Activated CD4-positive, alpha-beta T cell treated with anti-CD3 and anti-CD28 coated beads for 36 hours (primary cell): ENCODE measurements around the gene MAGEB6. TPM values are rescaled to one million over a fixed set of nuclear protein-coding genes. Genes with fewer than 3 reads are reported as not detected.
"Not testable (repeated sequence)": the region's sequence is repeated elsewhere in the genome, so short reads cannot be mapped to it uniquely, and the experiment has no call there.

Experiments used
- ATAC-seq: fragments of 200-7000 bp; cut with Tn5 transposase; one replicate; pipeline ENCODE4 v1.10.0; 2021; ENCODE audit warnings: mild to moderate bottlenecking, moderate library complexity
- CTCF ChIA-PET: fragments of 350-600 bp; sonication (Branson Sonifier 250); formaldehyde crosslinking; loops from one replicate; lab custom pipeline; 2021; ENCODE audit warnings: antibody characterized with exemption; lab: Charles Lee
- POLR2A ChIA-PET: fragments of 350-600 bp; sonication (Branson Sonifier 250); formaldehyde crosslinking; loops from one replicate; lab custom pipeline; 2021; ENCODE audit warnings: antibody characterized with exemption, inconsistent platforms; lab: Charles Lee
- DNase-seq: peaks from one replicate; pipeline ENCODE4 v3.0.0-alpha.2; 2020
- H3K27ac Mint-ChIP-seq: one replicate; pipeline ENCODE4 v1.8.0; 2021; ENCODE audit warnings: mixed read lengths
- H3K27me3 Mint-ChIP-seq: one replicate; pipeline ENCODE4 v1.8.0; 2021; ENCODE audit warnings: mixed read lengths
- H3K36me3 Mint-ChIP-seq: one replicate; pipeline ENCODE4 v1.8.0; 2021; ENCODE audit warnings: low read depth, mixed read lengths
- H3K4me1 Mint-ChIP-seq: one replicate; pipeline ENCODE4 v1.8.0; 2021; ENCODE audit warnings: mixed read lengths
- H3K4me3 Mint-ChIP-seq: one replicate; pipeline ENCODE4 v1.8.0; 2021; ENCODE audit warnings: mild to moderate bottlenecking, moderate library complexity, mixed read lengths
- H3K9me3 Mint-ChIP-seq: one replicate; pipeline ENCODE4 v1.8.0; 2021; ENCODE audit warnings: low read depth, mixed read lengths
- intact Hi-C, 2 experiments: fragments of 100-400 bp; cut with DNase I in 1 of 2; cut with micrococcal nuclease in 1 of 2; formaldehyde crosslinking; loops; one replicate each; pipeline versions ENCODE4 v1.14.2 to v1.15.1; 2022 to 2024; cut with DNase I, micrococcal nuclease
- total RNA-seq, 2 experiments: library from RNA; stranded (reverse); gene quantifications; one replicate each; pipeline ENCODE4 v1.2.3, GENCODE V29; 2021

The MAGEB6 gene
- total RNA-seq = not detected

- DNase-seq = no peak
- ChIA-PET POLR2A (no interaction called here), CTCF (no interaction called here)
- Mint-ChIP-seq H3K27ac (no peak within 1 kb of the TSS), H3K9me3 (no peaks in the 10 kb centered on the region), H3K27me3 (no peaks in the 10 kb centered on the region), H3K4me1 (no peaks in the 10 kb centered on the region), H3K4me3 (no peak within 1 kb of the TSS), H3K36me3 (no peaks in the 10 kb centered on the region)
- intact Hi-C loops = no loop called here
- ATAC-seq = no peak
Measured at GRCh38 chrX:26192204-26192603, at the start of gene MAGEB6. TSS of gene MAGEB6 (plus strand) at chrX:26192440. CDS start at chrX:26193847, 1,407 bp downstream.

- Mint-ChIP-seq H3K36me3 (no peaks in the 10 kb centered on the region), H3K9me3 (no peaks in the 10 kb centered on the region), H3K4me3 (no peak overlapping the region), H3K27me3 (no peaks in the 10 kb centered on the region), H3K4me1 (no peaks in the 10 kb centered on the region), H3K27ac (no peak overlapping the region)
- ChIA-PET POLR2A (no interaction called here), CTCF (no interaction called here)
- intact Hi-C loops = no loop called here
- ATAC-seq = no peak
- no peak for DNase-seq
Measured at GRCh38 chrX:26146024-26146423, 46.2 kb upstream of the MAGEB6 start.

GRCh38 chrX:26160301-26160700 is 31.9 kb upstream of the MAGEB6 start, which contains the start of gene MAGEB6B:
TSS of gene MAGEB6B (plus strand) at chrX:26160601. CDS start at chrX:26160601, 0 bp downstream.
- Mint-ChIP-seq H3K27me3 (no peaks in the 10 kb centered on the region), H3K36me3 (no peaks in the 10 kb centered on the region), H3K9me3 (peaks cover 2% of the 10 kb centered on the region), H3K4me3 (no peak within 1 kb of the TSS), H3K27ac (no peak within 1 kb of the TSS), H3K4me1 (no peaks in the 10 kb centered on the region)
- DNase-seq (no peak), ATAC-seq (no peak)
- CTCF ChIA-PET = no interaction called here
- intact Hi-C loops = no loop called here
- POLR2A ChIA-PET = no interaction called here

GRCh38 chrX:26203561-26203960 is 11.3 kb downstream of the MAGEB6 start:
- H3K27ac Mint-ChIP-seq = no peak overlapping the region
- intact Hi-C loops = no loop called here
- DNase-seq (no peak), ATAC-seq (no peak)
- no peaks in the 10 kb centered on the region for H3K27me3 Mint-ChIP-seq
- H3K4me1 Mint-ChIP-seq = no peaks in the 10 kb centered on the region
- no peak overlapping the region for H3K4me3 Mint-ChIP-seq
- CTCF ChIA-PET = no interaction called here
- no peaks in the 10 kb centered on the region for H3K9me3 Mint-ChIP-seq
- no peaks in the 10 kb centered on the region for H3K36me3 Mint-ChIP-seq
- POLR2A ChIA-PET = no interaction called here

- H3K9me3 Mint-ChIP-seq, POLR2A ChIA-PET, DNase-seq: not testable (repeated sequence)
Measured at GRCh38 chrX:26204717-26205116, 12.5 kb downstream of the MAGEB6 start.

GRCh38 chrX:26208012-26208411 is 15.8 kb downstream of the MAGEB6 start:
- DNase-seq (no peak), ATAC-seq (no peak)
- Mint-ChIP-seq H3K27ac (no peak overlapping the region), H3K27me3 (no peaks in the 10 kb centered on the region), H3K4me3 (no peak overlapping the region), H3K4me1 (no peaks in the 10 kb centered on the region), H3K9me3 (no peaks in the 10 kb centered on the region), H3K36me3 (no peaks in the 10 kb centered on the region)
- intact Hi-C loops = no loop called here
- POLR2A ChIA-PET = no interaction called here
- CTCF ChIA-PET = no interaction called here

More at GRCh38 chrX:26204717-26205116, 12.5 kb downstream of the MAGEB6 start:
- H3K36me3 Mint-ChIP-seq, intact Hi-C loops, H3K27ac Mint-ChIP-seq, H3K27me3 Mint-ChIP-seq, ATAC-seq, H3K4me1 Mint-ChIP-seq, CTCF ChIA-PET, H3K4me3 Mint-ChIP-seq: not testable (repeated sequence)

GRCh38 chrX:26215869-26216268 is 23.6 kb downstream of the MAGEB6 start, which contains the start of gene MAGEB5:
TSS of gene MAGEB5 (plus strand) at chrX:26216169. CDS start at chrX:26217302, 1,133 bp downstream.
- intact Hi-C loops = no loop called here

GRCh38 chrX:26219351-26219750 is 27.1 kb downstream of the MAGEB6 start:
- Mint-ChIP-seq H3K4me3 (no peak overlapping the region), H3K27me3 (no peaks in the 10 kb centered on the region), H3K4me1 (no peaks in the 10 kb centered on the region), H3K9me3 (peaks cover under 1% of the 10 kb centered on the region), H3K27ac (no peak overlapping the region), H3K36me3 (no peaks in the 10 kb centered on the region)
- DNase-seq (no peak), ATAC-seq (no peak)
- ChIA-PET CTCF (no interaction called here), POLR2A (no interaction called here)
- intact Hi-C loops = no loop called here

More at GRCh38 chrX:26215869-26216268, 23.6 kb downstream of the MAGEB6 start, which contains the start of gene MAGEB5:
- DNase-seq (no peak), ATAC-seq (no peak)
- no peaks in the 10 kb centered on the region for H3K27me3 Mint-ChIP-seq
- H3K36me3 Mint-ChIP-seq = no peaks in the 10 kb centered on the region
- peaks cover 3% of the 10 kb centered on the region for H3K9me3 Mint-ChIP-seq
- H3K4me3 Mint-ChIP-seq = no peak within 1 kb of the TSS
- H3K4me1 Mint-ChIP-seq = no peaks in the 10 kb centered on the region
- POLR2A ChIA-PET = no interaction called here
- H3K27ac Mint-ChIP-seq = no peak within 1 kb of the TSS
- CTCF ChIA-PET = no interaction called here

- Mint-ChIP-seq H3K9me3 (no peaks in the 10 kb centered on the region), H3K4me1 (no peaks in the 10 kb centered on the region), H3K27me3 (no peaks in the 10 kb centered on the region), H3K27ac (no peak overlapping the region), H3K36me3 (no peaks in the 10 kb centered on the region), H3K4me3 (no peak overlapping the region)
- ChIA-PET POLR2A (no interaction called here), CTCF (no interaction called here)
- intact Hi-C loops = no loop called here
- DNase-seq = no peak
- no peak for ATAC-seq
Measured at GRCh38 chrX:26234177-26234576, 41.9 kb downstream of the MAGEB6 start.

Other genes with a start within 250 kb of the MAGEB6 start
- not detected for gene MAGEB18, start 54.1 kb upstream of the MAGEB6 start, total RNA-seq
- not detected for gene MAGEB6B, start 31.8 kb upstream of the MAGEB6 start, total RNA-seq
- gene MAGEB5, start 23.7 kb downstream of the MAGEB6 start, total RNA-seq = not detected